Measurements from ENCODE around the gene SVEP1. TPM values are rescaled to one million over a fixed set of nuclear protein-coding genes. Genes with fewer than 3 reads are reported as not detected.
"Not testable (repeated sequence)": the region's sequence is repeated elsewhere in the genome, so short reads cannot be mapped to it uniquely, and the experiment has no call there.

SVEP1 gene
- total and polyA plus RNA-seq, 2 donors from 2014 or later, result 1.1 to 19.3 TPM

GRCh38 chr9:110537841-110538646, 41.5 kb downstream of the SVEP1 start:
- Histone ChIP-seq H3K4me1 (ENCODE audit: control insufficient read depth in 2 of 3, insufficient read depth in 2 of 3, low read depth in 1 of 3, low read length in 3 of 3) (no peaks in the 10 kb centered on the region), H3K9me3 (ENCODE audit: control insufficient read depth in 2 of 3, insufficient read depth in 1 of 3, low read length in 3 of 3) (no peaks in the 10 kb centered on the region), H3K27me3 (ENCODE audit: control insufficient read depth, insufficient read depth, low read length) (no peaks in the 10 kb centered on the region), H3K4me3 (ENCODE audit: low read length in 3 of 3) (no peak overlapping the region), H3K27ac (ENCODE audit: low read depth in 2 of 2, low read length in 2 of 2) (peak overlapping the region in 1 of 2 donors; percentile 33), H3K9ac (ENCODE audit: low read length in 3 of 3) (no peak overlapping the region), H3K36me3 (ENCODE audit: control insufficient read depth in 2 of 3, insufficient read depth in 3 of 3, low read length in 3 of 3) (no peaks in the 10 kb centered on the region)
- no peak for DNase-seq
- intact Hi-C loops (cut with DNase I), result no loop called here
- FAIRE-seq, result no peak
- TF ChIP-seq CTCF (IDR thresholded peaks at IDR 0.05; ENCODE audit: borderline replicate concordance, extremely low read depth, insufficient read depth), result no peak

GRCh38 chr9:110536822-110537221, 42.7 kb downstream of the SVEP1 start:
- no peak overlapping the region for H3K27ac ChIP-seq (ENCODE audit: low read depth in 2 of 2, low read length in 2 of 2)
- no peak overlapping the region for H3K9ac ChIP-seq (ENCODE audit: low read length in 3 of 3)
- H3K4me3 ChIP-seq (ENCODE audit: low read length in 3 of 3), result no peak overlapping the region
- no peaks in the 10 kb centered on the region for H3K9me3 ChIP-seq (ENCODE audit: control insufficient read depth in 2 of 3, insufficient read depth in 1 of 3, low read length in 3 of 3)
- H3K4me1 ChIP-seq (ENCODE audit: control insufficient read depth in 2 of 3, insufficient read depth in 2 of 3, low read depth in 1 of 3, low read length in 3 of 3), result no peaks in the 10 kb centered on the region
- H3K36me3 ChIP-seq (ENCODE audit: control insufficient read depth in 2 of 3, insufficient read depth in 3 of 3, low read length in 3 of 3), result no peaks in the 10 kb centered on the region
- TF ChIP-seq CTCF (IDR thresholded peaks at IDR 0.05; ENCODE audit: borderline replicate concordance, extremely low read depth, insufficient read depth), result no peak
- FAIRE-seq, result peak; percentile 46
- DNase-seq, result peak in 2 of 5 donors; percentile 9 to 21
- H3K27me3 ChIP-seq (ENCODE audit: control insufficient read depth, insufficient read depth, low read length), result no peaks in the 10 kb centered on the region
- intact Hi-C loops (cut with DNase I), result no loop called here

- H3K4me3 ChIP-seq (ENCODE audit: low read length in 3 of 3); H3K27me3 ChIP-seq (ENCODE audit: control insufficient read depth, insufficient read depth, low read length); DNase-seq; H3K9ac ChIP-seq (ENCODE audit: low read length in 3 of 3); H3K36me3 ChIP-seq (ENCODE audit: control insufficient read depth in 2 of 3, insufficient read depth in 3 of 3, low read length in 3 of 3); H3K27ac ChIP-seq (ENCODE audit: low read depth in 2 of 2, low read length in 2 of 2); H3K4me1 ChIP-seq (ENCODE audit: control insufficient read depth in 2 of 3, insufficient read depth in 2 of 3, low read depth in 1 of 3, low read length in 3 of 3); H3K9me3 ChIP-seq (ENCODE audit: control insufficient read depth in 2 of 3, insufficient read depth in 1 of 3, low read length in 3 of 3); FAIRE-seq; intact Hi-C loops (cut with DNase I): not testable (repeated sequence)
Measured at GRCh38 chr9:110534162-110534561, 45.4 kb downstream of the SVEP1 start.

GRCh38 chr9:110532908-110533665, 46.5 kb downstream of the SVEP1 start:
- DNase-seq (no peak), FAIRE-seq (no peak)
- H3K27ac ChIP-seq (ENCODE audit: low read depth in 2 of 2, low read length in 2 of 2), result no peak overlapping the region

More at GRCh38 chr9:110532908-110533665, 46.5 kb downstream of the SVEP1 start:
- no peaks in the 10 kb centered on the region for H3K27me3 ChIP-seq (ENCODE audit: control insufficient read depth, insufficient read depth, low read length)
- intact Hi-C loops (cut with DNase I), result no loop called here
- no peaks in the 10 kb centered on the region for H3K4me1 ChIP-seq (ENCODE audit: control insufficient read depth in 2 of 3, insufficient read depth in 2 of 3, low read depth in 1 of 3, low read length in 3 of 3)
- H3K4me3 ChIP-seq (ENCODE audit: low read length in 3 of 3), result no peak overlapping the region
- H3K36me3 ChIP-seq (ENCODE audit: control insufficient read depth in 2 of 3, insufficient read depth in 3 of 3, low read length in 3 of 3), result no peaks in the 10 kb centered on the region
- TF ChIP-seq CTCF (IDR thresholded peaks at IDR 0.05; ENCODE audit: borderline replicate concordance, extremely low read depth, insufficient read depth), result no peak
- no peaks in the 10 kb centered on the region for H3K9me3 ChIP-seq (ENCODE audit: control insufficient read depth in 2 of 3, insufficient read depth in 1 of 3, low read length in 3 of 3)
- no peak overlapping the region for H3K9ac ChIP-seq (ENCODE audit: low read length in 3 of 3)

All from kidney (tissue), 14 donors.